ENCODE results near the gene LHPP.

LHPP gene

GRCh38 chr10:124497196-124497881 lies 35.7 kb downstream of the LHPP start:
- H3K4me3 ChIP-seq (ENCODE audit: severe bottlenecking), result no peak overlapping the region
- TF ChIP-seq CTCF (IDR thresholded peaks at IDR 0.05; ENCODE audit: poor library complexity, severe bottlenecking), result no peak
- H3K9me3 ChIP-seq (ENCODE audit: severe bottlenecking), result no peaks in the 10 kb centered on the region
- peaks cover 9% of the 10 kb centered on the region for H3K36me3 ChIP-seq (ENCODE audit: low read depth)
- no peaks in the 10 kb centered on the region for H3K4me1 ChIP-seq (ENCODE audit: insufficient read depth, poor library complexity, severe bottlenecking)
- no peaks in the 10 kb centered on the region for H3K27me3 ChIP-seq (ENCODE audit: insufficient read depth, poor library complexity, severe bottlenecking)
- DNase-seq (ENCODE audit: low spot score) (no peak), ATAC-seq (ENCODE audit: low read depth) (no peak)
- H3K27ac ChIP-seq (ENCODE audit: poor library complexity, severe bottlenecking), result no peak overlapping the region

DNA sequence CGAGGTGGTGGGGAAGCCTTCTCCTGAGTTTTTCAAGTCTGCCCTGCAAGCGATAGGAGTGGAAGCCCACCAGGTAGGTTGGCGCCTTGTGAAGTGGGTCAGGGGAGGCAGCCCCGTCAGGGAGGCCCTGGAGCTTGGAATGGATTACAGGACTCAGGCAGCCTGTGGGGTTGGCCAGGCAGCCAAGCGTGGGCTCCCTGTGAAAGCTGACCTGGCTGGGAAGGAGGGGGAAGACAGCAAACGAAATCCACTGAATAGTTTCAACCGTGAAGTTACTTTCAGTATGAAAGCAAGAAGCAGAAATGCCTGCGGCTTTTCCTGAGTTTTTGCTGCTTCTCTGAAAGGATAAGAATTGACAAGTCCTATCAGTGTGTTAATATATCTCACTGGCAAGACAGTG lies 36.4 kb downstream of the LHPP start:
- H3K27ac ChIP-seq (ENCODE audit: poor library complexity, severe bottlenecking), result no peak overlapping the region
- TF ChIP-seq CTCF (IDR thresholded peaks at IDR 0.05; ENCODE audit: poor library complexity, severe bottlenecking), result no peak
- ATAC-seq (ENCODE audit: low read depth), result no peak
- peaks cover 9% of the 10 kb centered on the region for H3K36me3 ChIP-seq (ENCODE audit: low read depth)
- H3K9me3 ChIP-seq (ENCODE audit: severe bottlenecking), result no peaks in the 10 kb centered on the region
- no peak overlapping the region for H3K4me3 ChIP-seq (ENCODE audit: severe bottlenecking)
- H3K27me3 ChIP-seq (ENCODE audit: insufficient read depth, poor library complexity, severe bottlenecking), result no peaks in the 10 kb centered on the region
- H3K4me1 ChIP-seq (ENCODE audit: insufficient read depth, poor library complexity, severe bottlenecking), result no peaks in the 10 kb centered on the region
- no peak for DNase-seq (ENCODE audit: low spot score)

GRCh38 chr10:124500757-124501156 lies 39.1 kb downstream of the LHPP start:
- Histone ChIP-seq H3K4me1 (ENCODE audit: insufficient read depth, poor library complexity, severe bottlenecking) (no peaks in the 10 kb centered on the region), H3K4me3 (ENCODE audit: severe bottlenecking) (no peak overlapping the region), H3K36me3 (ENCODE audit: low read depth) (peaks cover 9% of the 10 kb centered on the region), H3K27me3 (ENCODE audit: insufficient read depth, poor library complexity, severe bottlenecking) (no peaks in the 10 kb centered on the region), H3K27ac (ENCODE audit: poor library complexity, severe bottlenecking) (no peak overlapping the region), H3K9me3 (ENCODE audit: severe bottlenecking) (no peaks in the 10 kb centered on the region)
- no peak for TF ChIP-seq CTCF (IDR thresholded peaks at IDR 0.05; ENCODE audit: poor library complexity, severe bottlenecking)
- ATAC-seq (ENCODE audit: low read depth), result no peak
- no peak for DNase-seq (ENCODE audit: low spot score)

DNA sequence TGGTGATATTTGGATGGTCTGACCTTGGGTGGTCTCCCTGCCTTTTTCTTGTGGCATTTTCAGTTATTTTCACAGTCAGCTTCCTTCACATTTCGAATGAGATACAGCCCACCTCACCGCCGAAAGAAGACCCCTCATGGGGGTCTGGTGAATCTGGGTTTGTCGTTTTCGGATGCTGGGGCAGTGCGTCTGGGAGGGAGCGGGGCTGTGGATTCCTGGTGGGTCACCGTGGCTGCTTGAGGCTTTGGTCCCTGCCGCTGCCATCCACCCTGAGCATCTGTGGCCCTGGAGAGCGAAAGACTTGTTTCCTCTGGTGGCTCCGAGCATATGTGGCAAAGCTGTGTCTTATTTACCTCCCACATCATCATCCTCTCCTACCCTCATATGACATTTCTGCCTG lies 43.1 kb downstream of the LHPP start:
- ATAC-seq (ENCODE audit: low read depth), result no peak

More for the DNA sequence above, 43.1 kb downstream of the LHPP start:
- no peak for TF ChIP-seq CTCF (IDR thresholded peaks at IDR 0.05; ENCODE audit: poor library complexity, severe bottlenecking)
- no peaks in the 10 kb centered on the region for H3K27me3 ChIP-seq (ENCODE audit: insufficient read depth, poor library complexity, severe bottlenecking)
- no peak for DNase-seq (ENCODE audit: low spot score)
- peaks cover 9% of the 10 kb centered on the region for H3K36me3 ChIP-seq (ENCODE audit: low read depth)
- H3K27ac ChIP-seq (ENCODE audit: poor library complexity, severe bottlenecking), result no peak overlapping the region
- H3K9me3 ChIP-seq (ENCODE audit: severe bottlenecking), result no peaks in the 10 kb centered on the region
- no peaks in the 10 kb centered on the region for H3K4me1 ChIP-seq (ENCODE audit: insufficient read depth, poor library complexity, severe bottlenecking)
- H3K4me3 ChIP-seq (ENCODE audit: severe bottlenecking), result no peak overlapping the region
